ENCODE measurements around the gene SGCG. TPM values are rescaled to one million over a fixed set of nuclear protein-coding genes. Genes with fewer than 3 reads are reported as not detected.

The SGCG gene, protein sequence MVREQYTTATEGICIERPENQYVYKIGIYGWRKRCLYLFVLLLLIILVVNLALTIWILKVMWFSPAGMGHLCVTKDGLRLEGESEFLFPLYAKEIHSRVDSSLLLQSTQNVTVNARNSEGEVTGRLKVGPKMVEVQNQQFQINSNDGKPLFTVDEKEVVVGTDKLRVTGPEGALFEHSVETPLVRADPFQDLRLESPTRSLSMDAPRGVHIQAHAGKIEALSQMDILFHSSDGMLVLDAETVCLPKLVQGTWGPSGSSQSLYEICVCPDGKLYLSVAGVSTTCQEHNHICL
- under 0.01 TPM in 1 of 2 replicates, not detected in the other for total RNA-seq (2012; rRNA removed)
- 0.06 TPM in 1 of 2 replicates, not detected in the other for polyA plus RNA-seq (2012; rRNA removed)
- polyA plus RNA-seq (2012; cell fraction: cytosol; rRNA removed) = not detected in 2 replicates
- polyA plus RNA-seq (2012; cell fraction: nucleus; rRNA removed; ENCODE audit: low replicate concordance) = 0.04 TPM in 1 of 2 replicates, not detected in the other
- percentile 20 among the genes with signal in this experiment for Bru-seq, nascent RNA
- BruChase-seq, experiment 1, labeled RNA remaining after a 6-hour chase = percentile 24 among the genes with signal in this experiment
- percentile 17 among the genes with signal in this experiment for BruChase-seq, experiment 2, labeled RNA remaining after a 2-hour chase
- long read RNA-seq, partial matches to known transcripts = 0 of 2 reads
- long read RNA-seq, other reads (novel, unspliced or antisense) = 2 of 2 reads

DNA sequence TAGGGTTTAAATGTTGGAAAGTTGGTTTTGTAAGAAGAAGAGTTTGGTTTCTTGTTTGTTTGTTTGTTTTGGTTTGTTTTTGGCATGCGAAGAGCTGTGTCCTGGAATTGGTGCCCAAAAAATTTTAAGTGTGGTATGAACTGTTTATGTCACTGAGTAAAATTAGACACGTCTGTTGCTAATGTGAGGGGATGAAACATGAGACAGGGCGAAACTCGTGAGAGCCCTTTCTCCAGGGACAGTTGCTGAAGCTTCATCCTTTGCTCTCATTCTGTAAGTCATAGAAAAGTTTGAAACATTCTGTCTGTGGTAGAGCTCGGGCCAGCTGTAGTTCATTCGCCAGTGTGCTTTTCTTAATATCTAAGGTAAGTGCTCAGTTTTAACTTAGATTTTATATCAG lies at the start of gene SGCG:
TSS of gene SGCG (plus strand) at position 269 of the 400 bp plus-strand sequence. CDS start 22,716 bp downstream, outside the sequence.
- WGBS, 2 experiments (ENCODE audit: extremely low coverage in 2 of 2, insufficient read length in 1 of 2) = no CpG with 5 or more reads among the region's 6 CpGs
- no peak for TF ChIP-seq SMC3 (IDR thresholded peaks at IDR 0.05; ENCODE audit: low read depth, low read length)
- no peak for TF ChIP-seq MXI1 (IDR thresholded peaks at IDR 0.05; ENCODE audit: borderline replicate concordance, low read depth, low read length)
- no peak for TF ChIP-seq RCOR1 (IDR thresholded peaks at IDR 0.05; ENCODE audit: insufficient replicate concordance, low read length)
- TF ChIP-seq NFE2L2 (IDR thresholded peaks at IDR 0.05; ENCODE audit: low read depth, low read length) = no peak
- TF ChIP-seq RAD21 (IDR thresholded peaks at IDR 0.05; ENCODE audit: low read length) = no peak
- no peak for TF ChIP-seq MAFK (IDR thresholded peaks at IDR 0.05; ENCODE audit: low read depth, low read length)
- TF ChIP-seq, protein P1, sequence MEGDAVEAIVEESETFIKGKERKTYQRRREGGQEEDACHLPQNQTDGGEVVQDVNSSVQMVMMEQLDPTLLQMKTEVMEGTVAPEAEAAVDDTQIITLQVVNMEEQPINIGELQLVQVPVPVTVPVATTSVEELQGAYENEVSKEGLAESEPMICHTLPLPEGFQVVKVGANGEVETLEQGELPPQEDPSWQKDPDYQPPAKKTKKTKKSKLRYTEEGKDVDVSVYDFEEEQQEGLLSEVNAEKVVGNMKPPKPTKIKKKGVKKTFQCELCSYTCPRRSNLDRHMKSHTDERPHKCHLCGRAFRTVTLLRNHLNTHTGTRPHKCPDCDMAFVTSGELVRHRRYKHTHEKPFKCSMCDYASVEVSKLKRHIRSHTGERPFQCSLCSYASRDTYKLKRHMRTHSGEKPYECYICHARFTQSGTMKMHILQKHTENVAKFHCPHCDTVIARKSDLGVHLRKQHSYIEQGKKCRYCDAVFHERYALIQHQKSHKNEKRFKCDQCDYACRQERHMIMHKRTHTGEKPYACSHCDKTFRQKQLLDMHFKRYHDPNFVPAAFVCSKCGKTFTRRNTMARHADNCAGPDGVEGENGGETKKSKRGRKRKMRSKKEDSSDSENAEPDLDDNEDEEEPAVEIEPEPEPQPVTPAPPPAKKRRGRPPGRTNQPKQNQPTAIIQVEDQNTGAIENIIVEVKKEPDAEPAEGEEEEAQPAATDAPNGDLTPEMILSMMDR (conservative IDR thresholded peaks at IDR 0.05; ENCODE audit: low read depth, low read length) = no peak
- no peak for TF ChIP-seq BHLHE40 (IDR thresholded peaks at IDR 0.05; ENCODE audit: low read depth, low read length)
- no peak for TF ChIP-seq FOS (IDR thresholded peaks at IDR 0.05; ENCODE audit: low read depth, low read length)
- TF ChIP-seq POLR2A (IDR thresholded peaks at IDR 0.05; ENCODE audit: low read depth, low read length) = no peak
- TF ChIP-seq CHD1 (IDR thresholded peaks at IDR 0.05; ENCODE audit: low read depth, low read length) = no peak
- TF ChIP-seq, protein P2, sequence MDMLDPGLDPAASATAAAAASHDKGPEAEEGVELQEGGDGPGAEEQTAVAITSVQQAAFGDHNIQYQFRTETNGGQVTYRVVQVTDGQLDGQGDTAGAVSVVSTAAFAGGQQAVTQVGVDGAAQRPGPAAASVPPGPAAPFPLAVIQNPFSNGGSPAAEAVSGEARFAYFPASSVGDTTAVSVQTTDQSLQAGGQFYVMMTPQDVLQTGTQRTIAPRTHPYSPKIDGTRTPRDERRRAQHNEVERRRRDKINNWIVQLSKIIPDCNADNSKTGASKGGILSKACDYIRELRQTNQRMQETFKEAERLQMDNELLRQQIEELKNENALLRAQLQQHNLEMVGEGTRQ (IDR thresholded peaks at IDR 0.05; ENCODE audit: low read depth, low read length) = no peak
- TF ChIP-seq CEBPB (IDR thresholded peaks at IDR 0.05; ENCODE audit: low read depth, low read length) = no peak
- no peak for TF ChIP-seq ELK1 (IDR thresholded peaks at IDR 0.05; ENCODE audit: borderline replicate concordance, low read depth, low read length)

More for the DNA sequence above, at the start of gene SGCG:
- no TSS peak for BruUV-seq (replicated peaks)
- no peaks in the 10 kb centered on the region for H3K9me1 ChIP-seq (ENCODE audit: insufficient read depth, low read length)
- intact Hi-C loops (cut with micrococcal nuclease) (no loop called here), dilution Hi-C loops (cut with HindIII; ENCODE audit: low sequenced_read_pairs, unreplicated experiment) (no loop called here), in situ Hi-C loops (cut with MboI; ENCODE audit: low sequenced_read_pairs) (no loop called here)
- no peak within 1 kb of the TSS for H4K8ac ChIP-seq (ENCODE audit: low read depth in 2 of 2, low read length in 2 of 2)
- H3K27ac ChIP-seq (ENCODE audit: insufficient read depth, low read length) = no peak within 1 kb of the TSS
- H3K4me2 ChIP-seq (ENCODE audit: low read depth, low read length) = no peak within 1 kb of the TSS
- no peak within 1 kb of the TSS for H3K4me3 ChIP-seq (ENCODE audit: insufficient read depth, low read depth, low read length)
- DNase-seq = no peak
- no peaks in the 10 kb centered on the region for H3K79me1 ChIP-seq (ENCODE audit: low read depth in 1 of 2, low read length in 2 of 2)
- no peak within 1 kb of the TSS for H3K56ac ChIP-seq (ENCODE audit: extremely low read depth, insufficient read depth, low read length)
- no peak within 1 kb of the TSS for H2BK15ac ChIP-seq (ENCODE audit: low read depth, low read length)
- H4K5ac ChIP-seq (ENCODE audit: low read depth, low read length) = no peak within 1 kb of the TSS
- H4K91ac ChIP-seq (ENCODE audit: insufficient read depth, low read depth, low read length) = no peak within 1 kb of the TSS
- no peaks in the 10 kb centered on the region; the same call in 1 of the 2 replicates for H3K27me3 ChIP-seq (ENCODE audit: control insufficient read depth, insufficient read depth, low read length)
- H2BK120ac ChIP-seq (ENCODE audit: low read depth, low read length) = no peak within 1 kb of the TSS
- H4K20me1 ChIP-seq (ENCODE audit: insufficient read depth, low read length) = no peaks in the 10 kb centered on the region
- no peak within 1 kb of the TSS for H3K4ac ChIP-seq (ENCODE audit: low read depth, low read length)
- H2AK5ac ChIP-seq (ENCODE audit: low read depth, low read length) = no peak within 1 kb of the TSS
- H3K4me1 ChIP-seq (ENCODE audit: control insufficient read depth, insufficient read depth, low read length) = no peaks in the 10 kb centered on the region
- no peaks in the 10 kb centered on the region for H3K9me3 ChIP-seq (ENCODE audit: control insufficient read depth, insufficient read depth, low read length)
- no peak within 1 kb of the TSS for H3K9ac ChIP-seq (ENCODE audit: low read depth, low read length)
- no peak within 1 kb of the TSS for H3K14ac ChIP-seq (replicated peaks; ENCODE audit: low read depth, low read length)
- POLR2A ChIA-PET (ENCODE audit: unreplicated experiment) = no interaction called here
- CTCF ChIA-PET = no interaction called here
- no peak within 1 kb of the TSS for H3K23ac ChIP-seq (ENCODE audit: low read depth, low read length)
- no peaks in the 10 kb centered on the region for H3K36me3 ChIP-seq (ENCODE audit: control insufficient read depth, insufficient read depth, low read length)
- no peak for ATAC-seq (ENCODE audit: low read depth)
- no peak within 1 kb of the TSS for H3K18ac ChIP-seq (ENCODE audit: low read depth, low read length)
- no peak within 1 kb of the TSS for H2BK20ac ChIP-seq (ENCODE audit: low read depth, low read length)
- no peak within 1 kb of the TSS for H2AFZ ChIP-seq (replicated peaks; ENCODE audit: low read length, poor library complexity)
- no peak within 1 kb of the TSS for H2BK5ac ChIP-seq (ENCODE audit: low read depth, low read length, poor library complexity, severe bottlenecking)
- no peak within 1 kb of the TSS for H2AK9ac ChIP-seq (replicated peaks; ENCODE audit: low read depth, low read length, poor library complexity)
